ENCODE data around the gene RASSF4.

Gene RASSF4

GRCh38 chr10:44988957-44989585 lies 29.5 kb downstream of the RASSF4 start:
- Histone ChIP-seq H3K36me3 (ENCODE audit: control insufficient read depth, insufficient read depth, low read length) (peaks cover 5% of the 10 kb centered on the region; the same call in 1 of the 2 replicates), H3K27ac (ENCODE audit: low read depth, low read length) (no peak overlapping the region), H3K9me3 (ENCODE audit: control insufficient read depth, insufficient read depth, low read depth, low read length) (no peaks in the 10 kb centered on the region), H3K9ac (ENCODE audit: low read length) (no peak overlapping the region), H3K27me3 (ENCODE audit: control insufficient read depth, insufficient read depth, low read length) (0 out of 2 replicates have a peak, but pooled peaks cover 3% of the 10 kb centered on the region), H3K4me3 (ENCODE audit: low read depth, low read length) (no peak overlapping the region), H3K4me1 (ENCODE audit: control insufficient read depth, insufficient read depth, low read length) (peaks cover 58% of the 10 kb centered on the region)

- H3K4me3 ChIP-seq (ENCODE audit: low read depth, low read length): 0 out of 2 replicates have a peak overlapping the region, but pooled peaks have one; percentile 19
- H3K27me3 ChIP-seq (ENCODE audit: control insufficient read depth, insufficient read depth, low read length): 0 out of 2 replicates have a peak, but pooled peaks cover 3% of the 10 kb centered on the region
- no peak overlapping the region for H3K27ac ChIP-seq (ENCODE audit: low read depth, low read length)
- peaks cover 65% of the 10 kb centered on the region for H3K4me1 ChIP-seq (ENCODE audit: control insufficient read depth, insufficient read depth, low read length)
- H3K9me3 ChIP-seq (ENCODE audit: control insufficient read depth, insufficient read depth, low read depth, low read length): no peaks in the 10 kb centered on the region
- H3K36me3 ChIP-seq (ENCODE audit: control insufficient read depth, insufficient read depth, low read length): peaks cover 5% of the 10 kb centered on the region; the same call in 1 of the 2 replicates
- H3K9ac ChIP-seq (ENCODE audit: low read length): no peak overlapping the region
Observed at GRCh38 chr10:44989597-44990301, 30.1 kb downstream of the RASSF4 start.

GRCh38 chr10:44990302-44990655 lies 30.7 kb downstream of the RASSF4 start:
- Histone ChIP-seq H3K9ac (ENCODE audit: low read length) (no peak overlapping the region), H3K4me3 (ENCODE audit: low read depth, low read length) (0 out of 2 replicates have a peak overlapping the region, but pooled peaks have one; percentile 19), H3K36me3 (ENCODE audit: control insufficient read depth, insufficient read depth, low read length) (peaks cover 5% of the 10 kb centered on the region; the same call in 1 of the 2 replicates), H3K4me1 (ENCODE audit: control insufficient read depth, insufficient read depth, low read length) (peaks cover 62% of the 10 kb centered on the region), H3K27me3 (ENCODE audit: control insufficient read depth, insufficient read depth, low read length) (0 out of 2 replicates have a peak, but pooled peaks cover 3% of the 10 kb centered on the region), H3K9me3 (ENCODE audit: control insufficient read depth, insufficient read depth, low read depth, low read length) (no peaks in the 10 kb centered on the region), H3K27ac (ENCODE audit: low read depth, low read length) (no peak overlapping the region)

- Histone ChIP-seq H3K27ac (ENCODE audit: low read depth, low read length) (no peak overlapping the region), H3K9me3 (ENCODE audit: control insufficient read depth, insufficient read depth, low read depth, low read length) (no peaks in the 10 kb centered on the region), H3K4me3 (ENCODE audit: low read depth, low read length) (no peak overlapping the region), H3K27me3 (ENCODE audit: control insufficient read depth, insufficient read depth, low read length) (0 out of 2 replicates have a peak, but pooled peaks cover 3% of the 10 kb centered on the region), H3K36me3 (ENCODE audit: control insufficient read depth, insufficient read depth, low read length) (peaks cover 5% of the 10 kb centered on the region; the same call in 1 of the 2 replicates), H3K9ac (ENCODE audit: low read length) (no peak overlapping the region), H3K4me1 (ENCODE audit: control insufficient read depth, insufficient read depth, low read length) (peaks cover 55% of the 10 kb centered on the region)
Observed at GRCh38 chr10:44990965-44991364, 31.4 kb downstream of the RASSF4 start.

GRCh38 chr10:44991571-44991970 lies 32.0 kb downstream of the RASSF4 start:
- Histone ChIP-seq H3K9me3 (ENCODE audit: control insufficient read depth, insufficient read depth, low read depth, low read length) (no peaks in the 10 kb centered on the region), H3K27ac (ENCODE audit: low read depth, low read length) (no peak overlapping the region), H3K4me1 (ENCODE audit: control insufficient read depth, insufficient read depth, low read length) (peaks cover 49% of the 10 kb centered on the region), H3K27me3 (ENCODE audit: control insufficient read depth, insufficient read depth, low read length) (0 out of 2 replicates have a peak, but pooled peaks cover 3% of the 10 kb centered on the region), H3K9ac (ENCODE audit: low read length) (no peak overlapping the region), H3K36me3 (ENCODE audit: control insufficient read depth, insufficient read depth, low read length) (peaks cover 5% of the 10 kb centered on the region; the same call in 1 of the 2 replicates), H3K4me3 (ENCODE audit: low read depth, low read length) (no peak overlapping the region)

GRCh38 chr10:44992070-44992731 lies 32.6 kb downstream of the RASSF4 start:
- Histone ChIP-seq H3K36me3 (ENCODE audit: control insufficient read depth, insufficient read depth, low read length) (peaks cover 5% of the 10 kb centered on the region; the same call in 1 of the 2 replicates), H3K4me3 (ENCODE audit: low read depth, low read length) (no peak overlapping the region), H3K27ac (ENCODE audit: low read depth, low read length) (no peak overlapping the region), H3K27me3 (ENCODE audit: control insufficient read depth, insufficient read depth, low read length) (0 out of 2 replicates have a peak, but pooled peaks cover 3% of the 10 kb centered on the region), H3K9me3 (ENCODE audit: control insufficient read depth, insufficient read depth, low read depth, low read length) (no peaks in the 10 kb centered on the region), H3K4me1 (ENCODE audit: control insufficient read depth, insufficient read depth, low read length) (peaks cover 47% of the 10 kb centered on the region), H3K9ac (ENCODE audit: low read length) (no peak overlapping the region)

- Histone ChIP-seq H3K4me1 (ENCODE audit: control insufficient read depth, insufficient read depth, low read length) (peaks cover 45% of the 10 kb centered on the region), H3K4me3 (ENCODE audit: low read depth, low read length) (no peak overlapping the region), H3K27me3 (ENCODE audit: control insufficient read depth, insufficient read depth, low read length) (0 out of 2 replicates have a peak, but pooled peaks cover 3% of the 10 kb centered on the region), H3K9me3 (ENCODE audit: control insufficient read depth, insufficient read depth, low read depth, low read length) (no peaks in the 10 kb centered on the region), H3K36me3 (ENCODE audit: control insufficient read depth, insufficient read depth, low read length) (peaks cover 5% of the 10 kb centered on the region; the same call in 1 of the 2 replicates), H3K27ac (ENCODE audit: low read depth, low read length) (no peak overlapping the region), H3K9ac (ENCODE audit: low read length) (no peak overlapping the region)
Observed at GRCh38 chr10:44992732-44993225, 33.2 kb downstream of the RASSF4 start.

GRCh38 chr10:44993226-44993921 lies 33.8 kb downstream of the RASSF4 start:
- no peak overlapping the region for H3K4me3 ChIP-seq (ENCODE audit: low read depth, low read length)
- H3K27ac ChIP-seq (ENCODE audit: low read depth, low read length): no peak overlapping the region
- H3K36me3 ChIP-seq (ENCODE audit: control insufficient read depth, insufficient read depth, low read length): peaks cover 5% of the 10 kb centered on the region; the same call in 1 of the 2 replicates
- H3K4me1 ChIP-seq (ENCODE audit: control insufficient read depth, insufficient read depth, low read length): peaks cover 40% of the 10 kb centered on the region
- H3K9ac ChIP-seq (ENCODE audit: low read length): no peak overlapping the region
- no peaks in the 10 kb centered on the region for H3K9me3 ChIP-seq (ENCODE audit: control insufficient read depth, insufficient read depth, low read depth, low read length)
- H3K27me3 ChIP-seq (ENCODE audit: control insufficient read depth, insufficient read depth, low read length): 0 out of 2 replicates have a peak, but pooled peaks cover 3% of the 10 kb centered on the region

GRCh38 chr10:44993922-44994751 lies 34.5 kb downstream of the RASSF4 start:
- Histone ChIP-seq H3K4me3 (ENCODE audit: low read depth, low read length) (no peak overlapping the region), H3K9me3 (ENCODE audit: control insufficient read depth, insufficient read depth, low read depth, low read length) (no peaks in the 10 kb centered on the region), H3K27ac (ENCODE audit: low read depth, low read length) (no peak overlapping the region), H3K4me1 (ENCODE audit: control insufficient read depth, insufficient read depth, low read length) (peaks cover 37% of the 10 kb centered on the region), H3K36me3 (ENCODE audit: control insufficient read depth, insufficient read depth, low read length) (peaks cover 5% of the 10 kb centered on the region; the same call in 1 of the 2 replicates), H3K27me3 (ENCODE audit: control insufficient read depth, insufficient read depth, low read length) (0 out of 2 replicates have a peak, but pooled peaks cover under 1% of the 10 kb centered on the region), H3K9ac (ENCODE audit: low read length) (no peak overlapping the region)
